Mononuclear cell (primary cell): Measurements from ENCODE around the gene SPSB4. TPM values are rescaled to one million over a fixed set of nuclear protein-coding genes. Genes with fewer than 3 reads are reported as not detected.

Experiments used
- H3K27me3 ChIP-seq: 2 replicates; pipeline ENCODE4 v1.6.0; 2011; ENCODE audit warnings: low read length, control low read depth; ENCODE audit not compliant: insufficient read depth
- H3K4me1 ChIP-seq: 2 replicates; pipeline ENCODE4 v1.5.1; 2011; ENCODE audit warnings: mild to moderate bottlenecking, low read length, control low read depth; ENCODE audit not compliant: insufficient read depth
- H3K4me3 ChIP-seq: 2 replicates; pipeline ENCODE4 v1.5.1; 2011; ENCODE audit warnings: mild to moderate bottlenecking, low read length, moderate library complexity
- H3K9me3 ChIP-seq: 2 replicates; pipeline ENCODE4 v1.5.1; 2011; ENCODE audit warnings: low read depth, mild to moderate bottlenecking, control low read depth, low read length
- total RNA-seq: library from RNA; depleted of rRNA; stranded (reverse); fragments of >200 nt; gene quantifications from one replicate; pipeline ENCODE4 v1.2.3, GENCODE V29; 2012

Gene SPSB4
- total RNA-seq, 1 donor = not detected

GRCh38 chr3:141126661-141127343, 75.7 kb downstream of the SPSB4 start:
- Histone ChIP-seq H3K9me3 (no peaks in the 10 kb centered on the region), H3K4me1 (no peaks in the 10 kb centered on the region), H3K27me3 (no peaks in the 10 kb centered on the region), H3K4me3 (no peak overlapping the region)

GRCh38 chr3:141127344-141128125, 76.4 kb downstream of the SPSB4 start:
- Histone ChIP-seq H3K27me3 (no peaks in the 10 kb centered on the region), H3K4me3 (no peak overlapping the region), H3K9me3 (no peaks in the 10 kb centered on the region), H3K4me1 (no peaks in the 10 kb centered on the region)

- no peaks in the 10 kb centered on the region for H3K9me3 ChIP-seq
- H3K4me1 ChIP-seq = no peaks in the 10 kb centered on the region
- H3K4me3 ChIP-seq = no peak overlapping the region
- H3K27me3 ChIP-seq = no peaks in the 10 kb centered on the region
These were observed 77.1 kb downstream of the SPSB4 start for GRCh38 chr3:141128126-141128777.

- H3K4me3 ChIP-seq = no peak overlapping the region
- no peaks in the 10 kb centered on the region for H3K9me3 ChIP-seq
- H3K27me3 ChIP-seq = no peaks in the 10 kb centered on the region
- H3K4me1 ChIP-seq = no peaks in the 10 kb centered on the region
These were observed 77.9 kb downstream of the SPSB4 start for GRCh38 chr3:141129049-141129448.

- no peaks in the 10 kb centered on the region for H3K27me3 ChIP-seq
These were observed 78.4 kb downstream of the SPSB4 start for GRCh38 chr3:141129541-141130011.

GRCh38 chr3:141143517-141143916, 92.4 kb downstream of the SPSB4 start:
- Histone ChIP-seq H3K4me3 (no peak overlapping the region), H3K9me3 (no peaks in the 10 kb centered on the region), H3K27me3 (no peaks in the 10 kb centered on the region), H3K4me1 (no peaks in the 10 kb centered on the region)

More at GRCh38 chr3:141129541-141130011, 78.4 kb downstream of the SPSB4 start:
- H3K4me1 ChIP-seq = no peaks in the 10 kb centered on the region
- no peak overlapping the region for H3K4me3 ChIP-seq
- no peaks in the 10 kb centered on the region for H3K9me3 ChIP-seq

GRCh38 chr3:141146979-141147470, 95.9 kb downstream of the SPSB4 start:
- Histone ChIP-seq H3K9me3 (no peaks in the 10 kb centered on the region), H3K4me1 (no peaks in the 10 kb centered on the region), H3K27me3 (no peaks in the 10 kb centered on the region), H3K4me3 (no peak overlapping the region)

- Histone ChIP-seq H3K4me3 (no peak overlapping the region), H3K4me1 (no peaks in the 10 kb centered on the region), H3K27me3 (no peaks in the 10 kb centered on the region), H3K9me3 (no peaks in the 10 kb centered on the region)
These were observed 96.5 kb downstream of the SPSB4 start for GRCh38 chr3:141147657-141148056.

GRCh38 chr3:141148169-141148568, 97.0 kb downstream of the SPSB4 start:
- no peaks in the 10 kb centered on the region for H3K9me3 ChIP-seq

GRCh38 chr3:141148770-141149169, 97.6 kb downstream of the SPSB4 start:
- Histone ChIP-seq H3K9me3 (no peaks in the 10 kb centered on the region), H3K4me3 (no peak overlapping the region)

More at GRCh38 chr3:141148169-141148568, 97.0 kb downstream of the SPSB4 start:
- no peaks in the 10 kb centered on the region for H3K4me1 ChIP-seq
- H3K27me3 ChIP-seq = no peaks in the 10 kb centered on the region
- no peak overlapping the region for H3K4me3 ChIP-seq

GRCh38 chr3:141150081-141150830, 99.1 kb downstream of the SPSB4 start:
- Histone ChIP-seq H3K9me3 (no peaks in the 10 kb centered on the region), H3K27me3 (no peaks in the 10 kb centered on the region), H3K4me1 (no peaks in the 10 kb centered on the region), H3K4me3 (no peak overlapping the region)

More at GRCh38 chr3:141148770-141149169, 97.6 kb downstream of the SPSB4 start:
- no peaks in the 10 kb centered on the region for H3K4me1 ChIP-seq
- H3K27me3 ChIP-seq = no peaks in the 10 kb centered on the region

GRCh38 chr3:141150931-141151330, 99.8 kb downstream of the SPSB4 start:
- no peaks in the 10 kb centered on the region for H3K27me3 ChIP-seq

GRCh38 chr3:141151439-141151838, 100.3 kb downstream of the SPSB4 start:
- no peaks in the 10 kb centered on the region for H3K27me3 ChIP-seq
- no peaks in the 10 kb centered on the region for H3K4me1 ChIP-seq
- no peak overlapping the region for H3K4me3 ChIP-seq
- no peaks in the 10 kb centered on the region for H3K9me3 ChIP-seq

More at GRCh38 chr3:141150931-141151330, 99.8 kb downstream of the SPSB4 start:
- Histone ChIP-seq H3K4me1 (no peaks in the 10 kb centered on the region), H3K9me3 (no peaks in the 10 kb centered on the region), H3K4me3 (no peak overlapping the region)

- no peaks in the 10 kb centered on the region for H3K4me1 ChIP-seq
- H3K4me3 ChIP-seq = no peak overlapping the region
- no peaks in the 10 kb centered on the region for H3K9me3 ChIP-seq
- H3K27me3 ChIP-seq = no peaks in the 10 kb centered on the region
These were observed 101.0 kb downstream of the SPSB4 start for GRCh38 chr3:141152130-141152529.
